GM12878 (cell line): ENCODE measurements around the gene NGDN. TPM values are rescaled to one million over a fixed set of nuclear protein-coding genes. Genes with fewer than 3 reads are reported as not detected.

ENCODE experiments used
- ATAC-seq: fragments of 200-7000 bp; cut with Tn5 transposase; 3 replicates; pipeline ENCODE4 v1.9.1; 2020; ENCODE audit warnings: mild to moderate bottlenecking, moderate library complexity
- BruUV-seq: library from RNA; stranded (reverse); fragments of 400-500 nt; replicated peaks from 2 replicates; lab custom pipeline; 2021; lab: Mats Ljungman, UMichigan
- CTCF ChIA-PET: fragments of 300-600 bp; sonication (Branson Sonifier 250); formaldehyde crosslinking; extraction: SDS; loops from one replicate; lab custom pipeline; 2021; ENCODE audit warnings: inconsistent platforms; lab: Yijun Ruan, JAX
- POLR2A ChIA-PET: fragments of 350-600 bp; formaldehyde crosslinking; extraction: SDS; loops from one replicate; lab custom pipeline; 2021; ENCODE audit warnings: inconsistent platforms; lab: Charles Lee
- RAD21 ChIA-PET: fragments of 300-600 bp; sonication (Branson Sonifier 250); formaldehyde crosslinking; loops from one replicate; lab custom pipeline; 2023; ENCODE audit warnings: antibody characterized with exemption; ENCODE audit not compliant: unreplicated experiment; lab: Charles Lee
- SMC1A ChIA-PET: fragments of 300-600 bp; sonication (Branson Sonifier 250); formaldehyde crosslinking; loops from one replicate; lab custom pipeline; 2023; ENCODE audit not compliant: unreplicated experiment, uncharacterized antibody; lab: Charles Lee
- DNase-seq: peaks from one replicate; pipeline ENCODE4 v3.0.0-alpha.2; 2011; ENCODE audit warnings: low read depth, low spot score
- FAIRE-seq: peaks from 3 replicates; lab custom pipeline; 2011; peaks lifted over from hg19 to GRCh38; lab: Jason Lieb, UNC
- H2AFZ ChIP-seq: 2 replicates; pipeline ENCODE4 v1.6.0; 2011; ENCODE audit warnings: low read depth, low read length, control low read depth; ENCODE audit not compliant: control insufficient read depth
- H3K27ac ChIP-seq: 2 replicates; pipeline ENCODE4 v1.5.1; 2011; ENCODE audit warnings: control low read depth; ENCODE audit not compliant: control insufficient read depth, insufficient read depth
- H3K27me3 ChIP-seq, 2 experiments: replicated peaks in 1 of 2; 2 replicates each; pipeline versions ENCODE4 v1.6.0 to v1.6.1; 2011; ENCODE audit warnings: low read length in 1 of 2; ENCODE audit not compliant: control insufficient read depth in 2 of 2, insufficient read depth in 2 of 2
- H3K36me3 ChIP-seq, 2 experiments: 2 replicates each; pipeline ENCODE4 v1.5.1; 2011; ENCODE audit warnings: low read length in 1 of 2; ENCODE audit not compliant: control insufficient read depth in 2 of 2, insufficient read depth in 2 of 2
- H3K4me1 ChIP-seq: 2 replicates; pipeline ENCODE4 v1.6.1; 2011; ENCODE audit warnings: mild to moderate bottlenecking, low read length, moderate library complexity, mixed read lengths; ENCODE audit not compliant: control insufficient read depth, insufficient read depth
- H3K4me2 ChIP-seq: 2 replicates; pipeline ENCODE4 v1.6.0; 2011; ENCODE audit warnings: control low read depth; ENCODE audit not compliant: control insufficient read depth, insufficient read depth
- H3K4me3 ChIP-seq: fragments of 200-600 bp; sonication (generic); 2 replicates; pipeline ENCODE4 v1.5.1; 2016
- H3K79me2 ChIP-seq: 2 replicates; pipeline ENCODE4 v1.6.0; 2011; ENCODE audit warnings: low read length; ENCODE audit not compliant: control insufficient read depth, insufficient read depth
- H3K9ac ChIP-seq: 2 replicates; pipeline ENCODE4 v1.8.0; 2011; ENCODE audit warnings: low read length, control low read depth, mixed read lengths; ENCODE audit not compliant: control insufficient read depth, insufficient read depth
- H3K9me3 ChIP-seq: replicated peaks from 3 replicates; pipeline ENCODE4 v1.5.1; 2011; ENCODE audit warnings: mild to moderate bottlenecking, low read length; ENCODE audit not compliant: control insufficient read depth, insufficient read depth
- H4K20me1 ChIP-seq: 2 replicates; pipeline ENCODE4 v1.6.0; 2011; ENCODE audit not compliant: control insufficient read depth, insufficient read depth
- HCFC1 ChIP-seq: fragments of 150-350 bp; IDR thresholded peaks from 2 replicates; pipeline ENCODE4 v1.6.1; 2014; ENCODE audit warnings: low read length
- RB1 ChIP-seq: fragments of 450-650 bp; formaldehyde crosslinking; IDR thresholded peaks from 2 replicates; pipeline ENCODE4 v1.6.1; 2017; ENCODE audit warnings: mild to moderate bottlenecking, borderline replicate concordance
- SMAD5 ChIP-seq: IDR thresholded peaks from 2 replicates; pipeline ENCODE4 v1.6.1; 2016; ENCODE audit warnings: antibody characterized with exemption, low read depth
- SPI1 ChIP-seq: IDR thresholded peaks from 2 replicates; pipeline ENCODE4 v1.6.1; 2011; ENCODE audit warnings: low read depth, mild to moderate bottlenecking, low read length, moderate library complexity, borderline replicate concordance; ENCODE audit not compliant: insufficient read depth
- TCF7 ChIP-seq: IDR thresholded peaks from 2 replicates; pipeline ENCODE4 v1.6.1; 2014; ENCODE audit warnings: antibody characterized with exemption, borderline replicate concordance
- ZNF207 ChIP-seq: fragments of 450-650 bp; IDR thresholded peaks from 2 replicates; pipeline ENCODE4 v1.6.1; 2014; ENCODE audit warnings: antibody characterized with exemption, mild to moderate bottlenecking, borderline replicate concordance
- ZNF274 ChIP-seq: IDR thresholded peaks from one replicate; pipeline ENCODE4 v1.8.0; 2011; ENCODE audit not compliant: insufficient read length, insufficient read depth
- in situ Hi-C: fragments of 300-500 bp; cut with MboI; formaldehyde crosslinking; loops from 9 replicates; pipeline ENCODE4 v1.14.3; 2018; ENCODE audit warnings: mixed read lengths
- intact Hi-C: fragments of 100-400 bp; cut with micrococcal nuclease; formaldehyde crosslinking; loops from one replicate; pipeline ENCODE4 v1.14.2; 2022; ENCODE audit not compliant: unreplicated experiment
- polyA plus RNA-seq, 11 experiments: library from polyadenylated mRNA; depleted of rRNA in 4 of 11; unstranded in 6 of 11; stranded (reverse) in 5 of 11; fragments of >200 nt; fragmentation: Nextera tagmentation in 4 of 11; fragmentation: Illumina TruSeq in 1 of 11; extraction: Ambion mirVana in 4 of 11; extraction: Trizol in 1 of 11; gene quantifications; 1 replicate in 1 of 11; 2 replicates in 10 of 11; pipeline versions ENCODE4 v1.2.1 to v1.2.3, GENCODE V29; 2011 to 2016; ENCODE audit warnings: inconsistent platforms in 2 of 11, missing spikeins in 2 of 11, low read depth in 1 of 11
- total RNA-seq, 4 experiments: library from RNA; depleted of rRNA in 3 of 4; stranded (reverse); fragments of >200 nt in 3 of 4; fragmentation: Illumina TruSeq in 1 of 4; extraction: Trizol in 1 of 4; gene quantifications; 2 replicates each; pipeline versions ENCODE4 v1.2.1 to v1.2.3, GENCODE V29; 2013 to 2021
- TF ChIP-seq, protein P1 (sequence below): fragments of 450-650 bp; IDR thresholded peaks from 2 replicates; pipeline ENCODE4 v1.6.1; 2016; ENCODE audit warnings: mild to moderate bottlenecking
- TF ChIP-seq, protein P2 (sequence below): IDR thresholded peaks from 2 replicates; pipeline ENCODE4 v1.6.1; 2011; ENCODE audit warnings: low read depth, mild to moderate bottlenecking, low read length, moderate library complexity, borderline replicate concordance; ENCODE audit errors: extremely low read depth

NGDN gene
- total and polyA plus RNA-seq, 10 of the 15 experiments (the other 5 are each of a cell fraction or from before 2014, with no cell fraction given): 40.4 to 163 (median 71.4) TPM

DNA sequence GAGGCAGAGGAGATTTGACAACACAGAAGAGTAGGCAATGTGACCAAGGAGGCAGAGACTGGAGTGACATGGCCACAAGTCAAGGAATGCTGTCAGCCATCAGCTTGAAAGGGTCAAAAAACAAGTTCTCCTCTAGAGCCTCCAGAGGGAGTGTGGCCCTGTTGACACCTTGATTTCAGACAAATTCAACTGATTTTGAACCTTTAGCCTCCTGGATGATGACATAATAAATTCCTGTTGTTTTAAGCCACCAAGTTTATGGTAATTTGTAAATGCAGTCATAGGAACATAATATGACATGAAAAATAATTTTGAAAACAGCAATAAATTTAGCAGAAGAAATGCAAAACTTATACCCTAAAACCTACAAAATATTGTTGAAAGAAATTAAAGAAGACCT, 8.5 kb upstream of the NGDN start:
- Histone ChIP-seq H3K27ac (no peak overlapping the region), H2AFZ (no peak overlapping the region), H3K4me2 (no peak overlapping the region), H3K9ac (no peak overlapping the region), H3K4me1 (no peaks in the 10 kb centered on the region), H3K79me2 (no peaks in the 10 kb centered on the region), H3K9me3 (no peaks in the 10 kb centered on the region), H4K20me1 (no peaks in the 10 kb centered on the region), H3K4me3 (no peak overlapping the region), H3K27me3 (no peaks in the 10 kb centered on the region), H3K36me3 (no peaks in the 10 kb centered on the region)
- in situ Hi-C loops: no loop called here
- ChIA-PET RAD21 (no interaction called here), POLR2A (no interaction called here), SMC1A (no interaction called here), CTCF (interaction anchor here (1.0 kb wide), 1 partner anchor 17 kb away, joined by 3 read pairs; no protein-coding TSS in a partner anchor)
- DNase-seq: no peak
- no TSS peak for BruUV-seq
- peak; percentile 7 for FAIRE-seq
- TF ChIP-seq ZNF274 (no peak), HCFC1 (no peak), TCF7 (no peak)
- TF ChIP-seq, protein P1, sequence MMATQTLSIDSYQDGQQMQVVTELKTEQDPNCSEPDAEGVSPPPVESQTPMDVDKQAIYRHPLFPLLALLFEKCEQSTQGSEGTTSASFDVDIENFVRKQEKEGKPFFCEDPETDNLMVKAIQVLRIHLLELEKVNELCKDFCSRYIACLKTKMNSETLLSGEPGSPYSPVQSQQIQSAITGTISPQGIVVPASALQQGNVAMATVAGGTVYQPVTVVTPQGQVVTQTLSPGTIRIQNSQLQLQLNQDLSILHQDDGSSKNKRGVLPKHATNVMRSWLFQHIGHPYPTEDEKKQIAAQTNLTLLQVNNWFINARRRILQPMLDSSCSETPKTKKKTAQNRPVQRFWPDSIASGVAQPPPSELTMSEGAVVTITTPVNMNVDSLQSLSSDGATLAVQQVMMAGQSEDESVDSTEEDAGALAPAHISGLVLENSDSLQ: no peak
- TF ChIP-seq, protein P2, sequence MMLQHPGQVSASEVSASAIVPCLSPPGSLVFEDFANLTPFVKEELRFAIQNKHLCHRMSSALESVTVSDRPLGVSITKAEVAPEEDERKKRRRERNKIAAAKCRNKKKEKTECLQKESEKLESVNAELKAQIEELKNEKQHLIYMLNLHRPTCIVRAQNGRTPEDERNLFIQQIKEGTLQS: no peak
- ATAC-seq: no peak
- intact Hi-C loops: no loop called here

DNA sequence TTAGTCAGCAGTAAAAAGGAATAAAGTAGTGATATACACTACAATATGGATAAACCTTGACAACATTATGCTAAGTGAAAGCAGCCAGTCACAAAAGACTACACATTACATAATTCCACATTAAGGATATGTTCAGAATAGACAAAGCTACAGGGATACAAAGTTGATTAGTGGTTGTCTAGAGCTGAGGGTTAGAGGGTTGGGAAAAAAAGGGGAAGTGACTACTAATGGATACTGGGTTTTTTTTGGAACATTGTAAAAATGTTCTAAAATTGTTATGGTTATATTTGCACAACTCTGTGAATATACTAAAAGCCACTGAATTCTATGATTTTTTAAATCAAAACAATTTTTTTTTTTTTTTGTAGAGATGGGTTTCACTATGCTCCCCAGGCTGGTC, 4.8 kb upstream of the NGDN start:
- POLR2A ChIA-PET: no interaction called here

More for the DNA sequence above, 4.8 kb upstream of the NGDN start:
- H3K4me3 ChIP-seq: no peak overlapping the region
- H2AFZ ChIP-seq: no peak overlapping the region
- H3K4me1 ChIP-seq: peaks cover 4% of the 10 kb centered on the region
- H3K27ac ChIP-seq: no peak overlapping the region
- peaks cover 3% of the 10 kb centered on the region; the same call in 1 of the 3 replicates for H3K9me3 ChIP-seq
- intact Hi-C loops (loop anchor here (5.0 kb wide), 1 partner anchor 142 kb away; the partner anchor contains the start of gene PABPN1), in situ Hi-C loops (no loop called here)
- FAIRE-seq (no peak), ATAC-seq (no peak), DNase-seq (no peak)
- CTCF ChIA-PET: interaction anchor here (1.1 kb wide), 1 partner anchor 13 kb away, joined by 6 read pairs; no protein-coding TSS in a partner anchor
- no peak for TF ChIP-seq SMAD5
- no peak for TF ChIP-seq RB1
- TF ChIP-seq ZNF207: no peak
- peak; percentile 24; the same call in 1 of the 2 replicates for TF ChIP-seq SPI1
- H3K4me2 ChIP-seq: no peak overlapping the region
- RAD21 ChIA-PET: no interaction called here
- no TSS peak for BruUV-seq
- SMC1A ChIA-PET: no interaction called here
- H4K20me1 ChIP-seq: no peaks in the 10 kb centered on the region
- no peak overlapping the region for H3K9ac ChIP-seq
- no peaks in the 10 kb centered on the region for H3K36me3 ChIP-seq
- H3K27me3 ChIP-seq: no peaks in the 10 kb centered on the region
- peaks cover 2% of the 10 kb centered on the region for H3K79me2 ChIP-seq
